K562 (cell line): Measurements from ENCODE around the gene MARCO. TPM values are rescaled to one million over a fixed set of nuclear protein-coding genes. Genes with fewer than 3 reads are reported as not detected.

Source experiments
- ATAC-seq: fragments of 200-7000 bp; cut with Tn5 transposase; 3 replicates; pipeline ENCODE4 v1.9.1; 2020; ENCODE audit warnings: moderate library complexity
- BruUV-seq: library from RNA; stranded (reverse); fragments of 400-500 nt; replicated peaks from 2 replicates; lab custom pipeline; 2021; lab: Mats Ljungman, UMichigan
- CTCF ChIA-PET: fragments of 300-600 bp; formaldehyde crosslinking; extraction: SDS; loops from one replicate; lab custom pipeline; 2021; ENCODE audit warnings: low intra/inter-chr PET ratio; lab: Yijun Ruan, JAX
- POLR2A ChIA-PET: fragments of 300-600, 350-650 bp; sonication (Branson Sonifier 250); formaldehyde crosslinking; extraction: SDS; loops from one replicate; lab custom pipeline; 2021; ENCODE audit warnings: antibody characterized with exemption, inconsistent platforms; lab: Yijun Ruan, JAX
- DNase-seq, 4 experiments: peaks; one replicate each; pipeline versions ENCODE4 v3.0.0 to v3.0.0-alpha.2; 2011 to 2018; ENCODE audit warnings: low spot score in 3 of 4, mixed read lengths in 3 of 4; ENCODE audit errors: extremely low read depth in 1 of 4
- FAIRE-seq: peaks from 2 replicates; lab custom pipeline; 2011; peaks lifted over from hg19 to GRCh38; lab: Jason Lieb, UNC
- H2AFZ ChIP-seq: 2 replicates; pipeline ENCODE4 v1.6.0; 2011; ENCODE audit warnings: low read depth, low read length, control low read depth, inconsistent platforms
- H3K27ac ChIP-seq: fragments of 200-600 bp; 3 replicates; pipeline ENCODE4 v1.8.0; 2011; ENCODE audit warnings: low read depth, mild to moderate bottlenecking, control low read depth, inconsistent platforms, low read length, moderate library complexity, mixed read lengths; ENCODE audit errors: extremely low read depth
- H3K27me3 ChIP-seq, 2 experiments: fragments of 300-600 bp in 1 of 2; 2 replicates in 1 of 2; 3 replicates in 1 of 2; pipeline versions ENCODE4 v1.6.0 to v1.8.0; 2011; ENCODE audit warnings: inconsistent platforms in 2 of 2, low read length in 2 of 2, mild to moderate bottlenecking in 1 of 2, mixed read lengths in 1 of 2, moderate library complexity in 1 of 2; ENCODE audit not compliant: control insufficient read depth in 2 of 2, insufficient read depth in 2 of 2
- H3K36me3 ChIP-seq: fragments of 300-600 bp; 3 replicates; pipeline ENCODE4 v1.8.0; 2011; ENCODE audit warnings: mild to moderate bottlenecking, low read length, inconsistent platforms; ENCODE audit not compliant: control insufficient read depth, insufficient read depth
- H3K4me1 ChIP-seq, 2 experiments: fragments of 200-600 bp in 1 of 2; replicated peaks in 1 of 2; 2 replicates in 1 of 2; 3 replicates in 1 of 2; pipeline versions ENCODE4 v1.5.1 to v1.8.0; 2011; ENCODE audit warnings: inconsistent platforms in 2 of 2, low read length in 2 of 2, mild to moderate bottlenecking in 1 of 2, mixed read lengths in 1 of 2, moderate library complexity in 1 of 2; ENCODE audit not compliant: control insufficient read depth in 2 of 2, insufficient read depth in 2 of 2
- H3K4me2 ChIP-seq: 2 replicates; pipeline ENCODE4 v1.6.1; 2011; ENCODE audit warnings: low read length, control low read depth, inconsistent platforms, mixed read lengths; ENCODE audit not compliant: insufficient read depth
- H3K4me3 ChIP-seq: fragments of 200-600 bp; sonication (generic), shearing (Covaris generic); 2 replicates; pipeline ENCODE4 v1.5.1; 2016; ENCODE audit warnings: control low read depth, inconsistent platforms
- H3K79me2 ChIP-seq: fragments of 200-600 bp; 3 replicates; pipeline ENCODE4 v1.8.0; 2011; ENCODE audit warnings: low read length, inconsistent platforms; ENCODE audit not compliant: control insufficient read depth, insufficient read depth
- H3K9ac ChIP-seq, 2 experiments: 2 replicates each; pipeline versions ENCODE4 v1.6.0 to v1.6.1; 2011; ENCODE audit warnings: low read depth in 2 of 2, low read length in 2 of 2, control low read depth in 1 of 2, inconsistent platforms in 1 of 2, mild to moderate bottlenecking in 1 of 2, mixed read lengths in 1 of 2; ENCODE audit not compliant: insufficient read depth in 1 of 2
- H3K9me1 ChIP-seq: one replicate; pipeline ENCODE4 v1.6.0; 2011; ENCODE audit warnings: inconsistent platforms, mild to moderate bottlenecking, low read length, moderate library complexity; ENCODE audit not compliant: control insufficient read depth, insufficient read depth
- H3K9me3 ChIP-seq: replicated peaks from 2 replicates; pipeline ENCODE4 v1.5.1; 2011; ENCODE audit warnings: low read depth, low read length, inconsistent platforms; ENCODE audit not compliant: control insufficient read depth, insufficient read depth
- H4K20me1 ChIP-seq: replicated peaks from 2 replicates; pipeline ENCODE4 v1.6.1; 2011; ENCODE audit warnings: low read length, inconsistent platforms, mixed read lengths; ENCODE audit not compliant: control insufficient read depth, insufficient read depth
- FOXJ2 ChIP-seq: fragments of 200-800 bp; sonication (Bioruptor generic); IDR thresholded peaks from 2 replicates; pipeline ENCODE4 v1.6.1; 2016; ENCODE audit warnings: missing genetic modification characterization, missing compliant biosample characterization
- HBP1 ChIP-seq: fragments of 450-650 bp; formaldehyde crosslinking; IDR thresholded peaks from 2 replicates; pipeline ENCODE4 v1.4.0; 2022; ENCODE audit warnings: missing genetic modification characterization
- MXD1 ChIP-seq: fragments of 250-450 bp; sonication (Bioruptor Pico); IDR thresholded peaks from 2 replicates; pipeline ENCODE4 v1.8.0; 2021; ENCODE audit warnings: borderline replicate concordance, mild to moderate bottlenecking, moderate library complexity; ENCODE audit not compliant: poor library complexity, severe bottlenecking
- NR1H2 ChIP-seq: sonication (generic); formaldehyde crosslinking; IDR thresholded peaks from 2 replicates; pipeline ENCODE4 v1.4.0; 2020; ENCODE audit warnings: mild to moderate bottlenecking, missing genetic modification reagents
- RBM17 ChIP-seq: fragments of 200-400 bp; formaldehyde crosslinking; IDR thresholded peaks from 2 replicates; pipeline ENCODE4 v1.6.1; 2017; ENCODE audit warnings: low read depth, mild to moderate bottlenecking, low read length, borderline replicate concordance
- SMARCA5 ChIP-seq: fragments of 450-650 bp; IDR thresholded peaks from 2 replicates; pipeline ENCODE4 v1.6.1; 2016
- ZNF318 ChIP-seq, 2 experiments: fragments of 450-650 bp; IDR thresholded peaks; 2 replicates each; pipeline ENCODE4 v1.6.1; 2016; ENCODE audit warnings: mild to moderate bottlenecking in 2 of 2, borderline replicate concordance in 1 of 2, low read depth in 1 of 2, moderate library complexity in 1 of 2
- ZNF384 ChIP-seq: IDR thresholded peaks from 2 replicates; pipeline ENCODE4 v1.6.1; 2012; ENCODE audit warnings: low read depth, low read length, improper control_type of control experiment
- ZNF41 ChIP-seq: fragments of 250-450 bp; sonication (Bioruptor Pico); conservative IDR thresholded peaks from 2 replicates; pipeline ENCODE4 v1.4.0; 2020; ENCODE audit warnings: mild to moderate bottlenecking
- ZNF444 ChIP-seq: fragments of 250-450 bp; sonication (Bioruptor Pico); IDR thresholded peaks from 2 replicates; pipeline ENCODE4 v1.4.0; 2020; ENCODE audit warnings: mild to moderate bottlenecking, moderate library complexity
- ZNF740 ChIP-seq, 3 experiments: fragments of 200-800 bp in 1 of 3; sonication (Bioruptor generic) in 1 of 3; sonication (generic) in 1 of 3; formaldehyde crosslinking in 1 of 3; IDR thresholded peaks; 2 replicates each; pipeline versions ENCODE4 v1.6.1 to v1.8.0; 2016 to 2022; ENCODE audit warnings: mild to moderate bottlenecking in 2 of 3, missing compliant biosample characterization in 2 of 3, missing genetic modification characterization in 2 of 3, missing genetic modification reagents in 1 of 3
- WGBS: fragments of 100-300 bp; shearing (Covaris generic); methylation state at CpG from one replicate; pipeline ENCODE4 v1.1.6; 2016; ENCODE audit warnings: low coverage, mixed read lengths; ENCODE audit not compliant: insufficient coverage; ENCODE audit errors: missing lambda C conversion rate; 5-methylcytosine and 5-hydroxymethylcytosine counted together
- in situ Hi-C: fragments of 300-500 bp; cut with MboI; formaldehyde crosslinking; loops from 4 replicates; pipeline ENCODE4 v1.15.0; 2018; ENCODE audit warnings: inconsistent platforms, mixed read lengths
- intact Hi-C: fragments of 100-400 bp; cut with micrococcal nuclease; formaldehyde crosslinking; loops from 2 replicates; pipeline ENCODE4 v1.14.2; 2022
- polyA plus RNA-seq, 8 experiments: library from polyadenylated mRNA; depleted of rRNA in 4 of 8; stranded (reverse) in 5 of 8; unstranded in 3 of 8; fragments of >200 nt; fragmentation: Nextera tagmentation in 2 of 8; fragmentation: Illumina TruSeq in 1 of 8; extraction: Ambion mirVana in 2 of 8; extraction: Trizol in 1 of 8; gene quantifications; 2 replicates each; pipeline versions ENCODE4 v1.2.1 to v1.2.3, GENCODE V29; 2011 to 2014; ENCODE audit warnings: inconsistent platforms in 1 of 8, missing spikeins in 1 of 8
- total RNA-seq, 7 experiments: library from RNA; depleted of rRNA in 6 of 7; stranded (reverse); fragments of >200 nt in 6 of 7; fragmentation: Illumina TruSeq in 2 of 7; extraction: Trizol in 2 of 7; gene quantifications; 2 replicates each; pipeline versions ENCODE4 v1.2.1 to v1.2.3, GENCODE V29; 2011 to 2021; ENCODE audit warnings: low replicate concordance in 1 of 7

Gene MARCO
- total and polyA plus RNA-seq, 9 of the 15 experiments (the other 6 are each of a cell fraction or from before 2014, with no cell fraction given), result 0.31 TPM; not detected in 8

- POLR2A ChIA-PET, result no interaction called here
- ATAC-seq (no peak), FAIRE-seq (no peak), DNase-seq (no peak)
- no peak for TF ChIP-seq ZNF41 (CRISPR knock-in tag)
- no peak for TF ChIP-seq ZNF444 (CRISPR knock-in tag)
- TF ChIP-seq SMARCA5, result no peak
- no peak for TF ChIP-seq NR1H2 (CRISPR knock-in tag)
- TF ChIP-seq HBP1, result no peak
- TF ChIP-seq ZNF384, result no peak
- TF ChIP-seq ZNF740 (CRISPR knock-in tag; IDR thresholded peaks at IDR 0.05), result no peak
- TF ChIP-seq ZNF740 (tag; IDR thresholded peaks at IDR 0.05), result no peak
- TF ChIP-seq ZNF318 (IDR thresholded peaks at IDR 0.05; ENCODE audit: borderline replicate concordance in 1 of 2, low read depth in 1 of 2), result no peak
- TF ChIP-seq FOXJ2, result no peak
- TF ChIP-seq MXD1 (CRISPR knock-in tag), result no peak
- TF ChIP-seq RBM17, result no peak
- Histone ChIP-seq H4K20me1 (no peaks in the 10 kb centered on the region), H3K27ac (no peak overlapping the region), H3K36me3 (no peaks in the 10 kb centered on the region), H3K79me2 (no peaks in the 10 kb centered on the region), H3K4me3 (no peak overlapping the region), H3K9me1 (no peaks in the 10 kb centered on the region), H3K9me3 (no peaks in the 10 kb centered on the region; the same call in 1 of the 2 replicates), H3K27me3 (peaks cover 0 to 11% of the 10 kb centered on the region in 2 experiments; a peak in 1 of 5 replicates), H2AFZ (no peak overlapping the region), H3K9ac (no peak overlapping the region), H3K4me2 (no peak overlapping the region), H3K4me1 (no peaks in the 10 kb centered on the region)
- intact Hi-C loops (no loop called here), in situ Hi-C loops (no loop called here)
- WGBS, result 0% methylated on average over 2 of the region's 2 CpGs
- CTCF ChIA-PET, result no interaction called here
- BruUV-seq, result no TSS peak
Observed at GRCh38 chr2:118936306-118936705, 5.7 kb upstream of the MARCO start.
